ENCODE measurements around the gene ODC1. TPM values are rescaled to one million over a fixed set of nuclear protein-coding genes. Genes with fewer than 3 reads are reported as not detected.

The ODC1 gene
- total and polyA plus RNA-seq, 12 donors = 4.1 to 92.8 (median 56.0) TPM

- intact Hi-C loops (cut with DNase I) = no loop called here
- Histone ChIP-seq H3K4me3 (no peak overlapping the region), H3K27ac (no peak overlapping the region), H3K36me3 (no peaks in the 10 kb centered on the region), H3K9me3 (no peaks in the 10 kb centered on the region), H3K27me3 (no peaks in the 10 kb centered on the region), H3K4me1 (peaks cover 15 to 70% (median 43%) of the 10 kb centered on the region in 9 donors)
- TF ChIP-seq CTCF (IDR thresholded peaks at IDR 0.05) = no peak
- DNase-seq (no peak), ATAC-seq (no peak)
- 96 to 97% methylated on average over 5 of the region's 5 CpGs for WGBS, 2 donors
Observed at GRCh38 chr2:10392100-10392499, 56.0 kb downstream of the ODC1 start.

- peaks cover 15 to 71% (median 45%) of the 10 kb centered on the region in 9 donors for H3K4me1 ChIP-seq
- H3K27ac ChIP-seq = no peak overlapping the region
- 69 to 80% methylated on average over 6 of the region's 6 CpGs for WGBS, 2 donors
- intact Hi-C loops (cut with DNase I) = no loop called here
- H3K9me3 ChIP-seq = no peaks in the 10 kb centered on the region
- TF ChIP-seq CTCF (IDR thresholded peaks at IDR 0.05) = no peak
- no peak for DNase-seq
- no peak overlapping the region for H3K4me3 ChIP-seq
- no peak for ATAC-seq
- no peaks in the 10 kb centered on the region for H3K36me3 ChIP-seq
- no peaks in the 10 kb centered on the region for H3K27me3 ChIP-seq
Observed at GRCh38 chr2:10390369-10390801, 57.7 kb downstream of the ODC1 start.

Other genes with a start within 250 kb of the ODC1 start
- gene HPCAL1, start 145.4 kb downstream of the ODC1 start, total RNA-seq = 10 to 100 TPM; 15.8 to 49.2 (median 22.8) TPM
- gene HPCAL1, start 145.4 kb downstream of the ODC1 start, polyA plus RNA-seq = 10 to 100 TPM; 31.8 to 46.4 TPM
- 10 to 100 TPM; 15.0 to 21.0 (median 19.2) TPM for gene NOL10, start 241.6 kb upstream of the ODC1 start, total RNA-seq
- 10 to 100 TPM in 1 of 2 donors, 1 to 10 TPM in 1; 6.9 to 11.3 TPM for gene NOL10, start 241.6 kb upstream of the ODC1 start, polyA plus RNA-seq

All from heart right ventricle (tissue), 16 donors.